T follicular helper cell (primary cell): Measurements from ENCODE around the gene MANEAL.

ENCODE experiments used
- DNase-seq: peaks from one replicate; pipeline ENCODE4 v3.0.0-alpha.2; 2020; ENCODE audit warnings: low read depth

Gene MANEAL

GRCh38 chr1:37782491-37782890 is 11.2 kb upstream of the MANEAL start:
- DNase-seq, result no peak

DNA sequence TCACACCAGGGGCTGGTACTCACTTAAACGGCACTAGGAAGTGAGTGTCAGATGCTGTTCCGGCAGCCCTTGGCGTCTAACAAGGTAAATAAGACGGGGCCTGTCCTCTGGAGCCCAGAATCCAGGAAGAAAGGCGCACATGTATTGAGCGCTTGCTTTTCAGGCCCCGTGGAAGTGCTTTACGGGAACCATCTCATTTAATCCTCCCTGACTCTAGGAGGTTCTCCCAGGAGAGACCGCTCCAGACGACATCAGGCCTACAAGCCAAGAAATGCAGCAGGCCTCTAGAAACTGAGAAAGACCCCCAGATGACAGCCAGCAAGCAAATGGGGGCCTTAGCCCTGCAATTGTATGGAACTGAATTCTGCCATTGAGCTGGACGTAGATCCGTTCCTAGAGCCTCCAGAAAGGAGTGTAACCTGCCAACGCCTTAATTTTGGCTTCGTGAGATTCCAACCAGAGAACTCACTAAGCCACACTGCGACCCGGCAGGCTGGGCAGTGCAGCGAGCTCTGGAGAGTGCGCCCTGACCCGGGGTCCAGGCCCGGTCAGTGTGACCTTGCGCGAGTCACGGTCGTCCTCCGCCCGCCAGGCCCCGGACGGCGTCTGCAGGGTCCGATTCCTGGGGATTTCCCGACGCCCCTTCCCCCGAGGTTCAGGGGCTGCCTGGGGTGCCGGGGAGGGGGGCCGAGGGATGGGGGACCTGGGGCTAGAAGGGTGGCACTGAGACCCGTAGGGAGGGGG is 532 bp upstream of the MANEAL start:
- no peak for DNase-seq

DNA sequence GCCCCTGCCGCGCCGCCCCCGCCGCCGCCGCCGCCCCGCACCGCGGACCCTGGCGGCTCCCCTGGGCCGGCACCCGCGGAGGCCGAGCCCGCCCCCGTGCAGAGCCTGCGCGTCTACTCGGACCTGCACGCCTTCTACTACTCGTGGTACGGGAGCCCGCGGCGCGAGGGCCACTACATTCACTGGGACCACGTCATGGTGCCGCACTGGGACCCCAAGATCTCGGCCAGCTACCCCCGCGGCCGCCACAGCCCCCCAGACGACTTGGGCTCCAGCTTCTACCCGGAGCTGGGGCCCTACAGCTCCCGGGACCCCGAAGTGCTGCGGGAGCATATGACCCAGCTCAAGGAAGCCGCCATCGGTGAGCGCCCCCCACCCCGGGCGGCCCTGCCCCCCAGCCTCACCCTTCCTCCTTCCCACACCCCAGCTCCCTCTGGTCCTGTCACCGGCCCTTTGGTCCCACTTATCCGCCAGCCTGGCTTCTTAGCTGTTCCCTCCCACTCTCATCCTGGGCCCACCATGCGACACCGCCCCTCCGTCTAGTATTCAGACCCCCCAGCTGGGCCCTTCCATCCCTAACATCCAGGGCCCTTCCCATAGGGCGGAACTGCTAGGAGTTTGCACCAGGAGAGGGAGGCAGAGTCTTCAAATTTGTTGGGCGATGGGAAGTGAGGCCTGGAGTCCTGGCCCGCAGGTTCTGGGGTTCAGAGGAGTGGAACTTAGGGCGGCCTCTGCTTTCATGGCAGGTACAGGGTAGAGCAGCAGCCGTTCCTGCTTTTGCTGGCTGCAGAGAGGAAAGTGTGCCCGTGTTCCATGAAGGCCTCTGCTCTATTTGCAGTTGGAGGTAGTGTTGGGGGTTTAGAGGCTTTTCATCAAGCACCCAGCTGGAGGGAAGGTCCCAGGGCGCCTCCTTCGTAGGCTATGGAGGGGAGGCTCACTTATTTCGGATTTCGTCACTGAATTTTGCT is 1.0 kb downstream of the MANEAL start:
- DNase-seq, result no peak

DNA sequence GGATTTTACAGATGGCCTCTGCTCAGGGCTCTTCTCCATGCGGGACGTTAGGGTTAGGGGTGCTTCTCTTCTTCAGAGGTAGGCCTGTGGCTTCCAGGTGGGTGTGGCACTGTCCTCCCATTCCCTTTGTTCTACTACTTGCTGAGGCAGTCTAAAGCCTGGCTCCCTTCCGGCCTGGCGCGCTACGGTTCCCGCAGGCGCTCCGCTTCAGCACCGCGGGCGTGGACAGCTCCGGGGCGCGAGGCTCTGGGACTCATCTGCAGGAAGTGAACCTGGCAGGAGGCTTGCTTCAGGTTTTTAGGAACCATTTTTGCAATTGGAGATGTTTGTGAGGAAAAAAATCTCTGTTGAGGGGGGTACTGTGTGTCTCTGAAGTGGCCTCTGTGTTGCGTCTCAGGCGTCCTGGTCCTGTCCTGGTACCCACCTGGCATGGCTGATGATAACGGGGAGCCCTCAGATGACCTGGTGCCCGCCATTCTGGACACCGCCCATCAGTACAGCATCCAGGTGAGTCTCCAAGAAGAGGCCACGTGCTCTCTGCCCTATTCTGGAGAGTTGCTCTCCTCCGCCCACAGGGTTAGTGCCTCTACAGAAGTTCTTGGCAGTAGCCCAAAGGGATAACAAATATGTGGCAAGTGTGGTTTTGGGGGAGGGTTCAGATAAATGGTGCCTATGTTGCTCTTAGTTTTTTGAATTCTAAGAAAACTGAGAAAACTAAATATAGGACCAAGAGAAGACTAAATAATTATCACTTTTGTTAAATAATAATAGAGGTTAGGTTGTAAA is 1.9 kb downstream of the MANEAL start:
- no peak for DNase-seq

GRCh38 chr1:37797750-37798345 is 4.2 kb downstream of the MANEAL start:
- no peak for DNase-seq

DNA sequence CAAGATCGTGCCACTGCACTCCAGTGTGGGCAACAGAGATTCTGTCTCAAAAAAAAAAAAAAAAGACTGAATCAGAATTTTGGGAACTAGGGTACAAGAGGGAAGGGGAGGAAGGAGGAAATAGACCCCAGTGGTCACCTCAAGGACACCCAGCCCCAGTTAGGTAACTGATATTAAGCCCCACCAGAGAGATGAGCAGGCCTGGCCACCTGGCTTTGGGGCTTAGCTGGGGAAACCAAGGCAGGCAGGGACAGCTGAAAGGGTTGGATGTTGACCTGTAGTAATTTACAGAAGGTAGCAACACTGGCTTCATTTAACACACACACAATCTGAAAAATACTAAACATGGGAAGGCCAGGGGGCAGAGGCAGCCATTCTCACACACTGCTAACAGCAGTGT is 8.8 kb downstream of the MANEAL start:
- no peak for DNase-seq

- no peak for DNase-seq
These were observed 13.5 kb downstream of the MANEAL start for GRCh38 chr1:37807220-37807554.

DNA sequence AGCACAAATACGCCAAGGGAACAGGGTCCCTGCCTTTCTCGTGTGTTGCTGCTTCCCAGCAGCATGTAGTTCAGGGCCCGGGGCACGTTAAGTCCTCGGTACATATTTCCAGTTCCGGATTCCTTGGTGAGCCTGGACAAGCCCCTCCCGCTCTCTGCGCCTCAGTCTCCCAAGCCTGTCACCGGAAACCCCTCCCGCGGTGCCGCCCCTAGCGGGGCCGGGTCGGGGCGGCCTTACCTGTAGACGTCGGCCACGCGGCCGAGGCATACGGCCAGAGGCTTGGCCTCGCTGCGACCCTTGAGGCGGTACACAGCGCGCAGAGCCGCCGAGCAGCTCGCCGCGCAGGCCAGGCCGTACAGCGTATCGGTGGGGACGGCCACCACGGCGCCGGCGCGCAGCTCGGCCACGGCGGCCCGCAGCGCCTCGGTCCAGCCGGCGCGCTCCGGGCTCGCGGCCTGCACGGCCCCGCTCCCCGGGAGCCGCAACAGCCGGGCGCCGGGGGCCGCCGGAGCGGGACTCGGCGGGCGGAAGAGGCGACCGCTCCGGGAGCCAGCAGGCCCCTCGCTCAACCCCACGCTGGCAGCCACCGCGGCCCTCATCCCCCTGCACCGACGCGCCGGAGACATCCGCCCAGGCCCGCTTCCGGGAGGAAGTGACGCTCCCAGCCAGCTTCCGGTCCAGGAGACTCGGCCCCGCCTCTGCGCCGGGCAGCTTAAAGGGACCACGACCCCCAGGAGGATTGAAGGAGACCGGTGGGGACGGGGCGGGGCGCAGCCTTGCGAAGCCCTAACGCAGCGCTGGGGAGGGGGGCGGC is 14.1 kb downstream of the MANEAL start, which contains the start of the genes C1orf122 and YRDC:
TSS of gene C1orf122 (plus strand) at position 236 of the 814 bp plus-strand sequence. CDS start 615 bp downstream, outside the sequence.
TSS of gene YRDC (minus strand) at position 654 of the 814 bp plus-strand sequence. CDS start at position 626, 28 bp downstream.
- peak; percentile 84 for DNase-seq

DNA sequence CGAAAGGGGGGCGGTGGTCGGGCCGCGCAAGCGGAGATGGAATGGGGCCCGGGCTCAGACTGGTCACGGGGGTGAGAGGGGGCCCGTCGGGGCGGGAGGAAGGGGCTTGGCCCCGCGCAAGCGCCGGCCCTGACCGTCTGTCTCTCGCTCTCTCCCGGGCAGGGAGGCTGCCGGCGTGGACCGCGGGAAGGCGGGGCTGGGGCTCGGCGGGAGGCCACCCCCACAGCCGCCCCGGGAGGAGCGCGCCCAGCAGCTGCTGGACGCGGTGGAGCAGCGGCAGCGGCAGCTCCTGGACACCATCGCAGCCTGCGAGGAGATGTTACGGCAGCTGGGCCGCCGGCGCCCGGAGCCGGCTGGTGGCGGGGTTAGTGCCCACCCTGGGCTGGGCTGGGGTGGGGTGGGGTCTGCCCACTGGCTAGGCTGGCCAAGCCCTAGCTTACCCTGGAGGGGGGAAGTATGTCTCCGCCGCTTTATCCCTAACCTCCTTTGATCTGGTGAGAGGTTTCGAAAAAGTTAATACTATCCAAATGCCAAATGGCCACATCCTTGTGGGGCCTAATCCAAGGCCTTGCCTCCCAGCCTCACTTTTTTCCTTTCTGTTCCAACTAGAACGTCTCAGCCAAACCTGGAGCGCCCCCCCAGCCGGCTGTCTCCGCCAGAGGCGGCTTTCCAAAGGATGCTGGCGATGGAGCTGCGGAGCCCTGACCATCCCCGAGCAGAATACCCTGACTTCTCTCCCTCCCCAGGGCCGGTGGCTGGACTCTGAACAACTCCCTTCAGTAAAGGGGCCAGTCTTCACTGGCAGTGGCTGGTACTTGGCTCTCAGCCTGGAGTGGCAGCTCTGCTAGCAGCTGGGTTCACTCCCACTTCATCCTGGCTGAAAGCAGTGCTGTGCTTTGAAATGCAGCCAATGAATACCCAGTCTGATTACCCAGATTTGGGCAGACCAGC is 15.0 kb downstream of the MANEAL start:
- no peak for DNase-seq

DNA sequence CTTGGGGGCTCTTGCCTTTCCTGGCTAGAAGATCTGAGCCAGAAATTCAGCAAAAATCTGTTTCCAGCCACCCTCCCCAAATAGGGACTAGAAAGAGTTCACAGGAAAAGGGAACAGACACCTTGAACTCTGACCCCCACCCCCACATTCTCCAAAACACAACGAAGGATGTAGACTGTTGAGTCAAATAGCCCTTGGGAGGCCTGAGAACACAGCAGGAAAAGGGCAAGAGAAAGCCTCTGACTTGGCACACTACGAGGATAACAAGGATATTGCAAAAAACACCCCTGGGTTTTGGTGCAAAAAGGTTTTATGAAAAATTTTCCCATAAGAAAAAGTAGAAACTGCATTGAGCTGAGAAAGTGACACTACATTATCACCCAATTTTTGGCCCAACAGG is 16.3 kb downstream of the MANEAL start:
- no peak for DNase-seq

- DNase-seq, result peak; percentile 48
These were observed 17.5 kb downstream of the MANEAL start for GRCh38 chr1:37811027-37811655.

GRCh38 chr1:37813529-37814145 is 20.0 kb downstream of the MANEAL start:
- no peak for DNase-seq

- DNase-seq, result no peak
These were observed 20.6 kb downstream of the MANEAL start for GRCh38 chr1:37814252-37814651.

DNA sequence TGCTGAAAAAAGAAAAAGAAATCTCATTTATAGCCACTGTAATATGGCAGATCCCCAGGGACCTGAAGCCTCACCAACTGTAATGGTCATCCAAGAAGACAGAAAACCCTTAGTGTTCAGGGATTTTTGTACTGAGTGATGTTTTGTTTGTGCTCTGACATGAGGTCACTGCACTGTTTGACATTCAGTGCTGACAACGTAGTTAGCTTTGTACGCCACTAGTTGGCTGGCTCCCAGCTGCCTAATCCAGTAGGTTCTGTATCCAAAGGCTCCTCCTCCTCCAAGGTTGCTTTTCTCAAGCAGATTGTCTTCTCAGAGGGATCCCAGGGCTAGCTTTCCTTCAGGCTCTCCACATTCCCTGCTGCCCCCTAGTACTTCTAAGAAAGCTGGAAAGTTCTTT is 23.8 kb downstream of the MANEAL start:
- DNase-seq, result no peak

GRCh38 chr1:37821481-37821880 is 27.8 kb downstream of the MANEAL start:
- DNase-seq, result no peak

DNA sequence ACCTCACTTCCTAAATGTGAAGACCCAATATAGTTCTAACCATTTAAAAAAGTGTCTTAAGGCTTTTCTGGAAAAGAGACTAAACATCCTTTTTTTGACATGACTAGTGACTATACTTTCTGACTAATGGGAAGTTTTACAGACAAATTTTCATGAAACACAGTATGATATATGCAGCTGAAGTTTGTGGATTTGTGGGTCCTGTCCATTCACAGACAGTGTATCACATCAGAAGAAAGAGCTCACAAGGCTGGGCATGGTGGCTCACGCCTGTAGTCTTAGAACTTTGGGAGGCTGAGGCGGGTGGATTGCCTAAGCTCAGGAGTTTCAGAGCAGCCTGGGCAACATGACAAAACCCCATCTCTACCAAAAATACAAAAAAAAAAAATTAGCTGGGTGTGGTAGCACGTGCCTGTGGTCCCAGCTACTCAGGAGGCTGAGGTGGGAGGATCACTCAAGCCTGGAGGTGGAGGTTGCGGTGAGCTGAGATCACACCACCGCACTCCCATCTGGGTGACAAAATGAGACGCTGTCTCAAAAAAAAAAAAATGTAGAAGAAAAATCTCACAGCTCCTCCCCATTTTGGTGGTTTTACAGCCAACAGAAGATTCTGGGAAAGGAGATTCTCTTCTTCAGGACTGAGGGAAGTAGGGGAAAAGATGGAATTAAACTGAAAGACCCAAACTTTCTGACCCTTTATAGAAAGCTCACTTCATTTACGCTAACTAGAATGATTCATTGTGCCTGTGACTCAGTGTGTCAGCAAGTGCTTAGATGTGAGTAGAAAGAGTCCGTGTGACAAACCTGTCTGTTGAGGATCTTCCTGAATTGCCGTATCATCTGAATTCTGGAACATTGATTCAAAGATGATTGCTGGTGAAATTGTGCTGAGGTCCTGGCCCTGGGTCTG is 29.5 kb downstream of the MANEAL start:
- DNase-seq, result no peak

DNA sequence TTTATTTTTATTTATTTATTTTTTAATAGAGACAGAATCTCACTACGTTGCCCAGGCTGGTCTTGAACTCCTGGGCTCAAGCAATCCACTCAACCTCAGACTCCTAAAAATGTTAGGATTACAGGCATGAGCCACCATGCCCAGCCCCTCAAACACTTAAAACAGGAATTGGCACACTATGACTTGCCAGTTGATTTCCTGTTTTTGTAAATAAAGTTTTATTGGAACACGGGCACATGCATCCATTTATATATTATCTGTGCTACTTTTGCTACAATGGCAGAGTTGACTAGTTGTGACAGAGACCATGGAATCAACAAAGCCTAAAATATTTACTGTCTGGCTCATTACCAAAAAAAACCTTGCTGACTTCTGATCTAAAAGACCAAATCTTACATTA is 30.4 kb downstream of the MANEAL start:
- no peak for DNase-seq

DNA sequence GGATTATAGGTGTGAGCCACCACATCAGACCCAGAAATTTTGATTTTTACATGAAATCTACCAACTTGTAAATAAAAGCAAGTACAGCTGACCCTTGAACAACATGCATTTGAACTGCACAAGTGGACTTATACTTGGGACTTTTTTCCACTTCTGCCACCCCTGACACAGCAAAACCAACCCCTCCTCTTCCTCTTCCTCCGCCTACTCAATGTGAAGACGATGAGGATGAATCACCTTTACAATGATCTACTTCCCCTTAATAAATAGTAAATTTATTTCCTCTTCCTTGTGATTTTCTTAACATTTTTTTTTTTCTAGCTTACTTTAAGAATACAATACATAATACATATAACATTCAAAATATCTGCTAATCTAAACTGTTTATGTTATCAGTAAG is 31.9 kb downstream of the MANEAL start:
- DNase-seq, result no peak
